Type B pancreatic cell (in vitro differentiated cells): Measurements from ENCODE around the gene ZNF292. TPM values are rescaled to one million over a fixed set of nuclear protein-coding genes. Genes with fewer than 3 reads are reported as not detected.

ENCODE experiments used
- DNase-seq: peaks from one replicate; pipeline ENCODE4 v3.0.0; 2021; ENCODE audit warnings: mixed read lengths; ENCODE audit not compliant: unreplicated experiment; ENCODE audit errors: extremely low spot score
- H3K27ac Mint-ChIP-seq: 2 replicates; pipeline ENCODE4 v1.8.0; 2021; ENCODE audit warnings: mild to moderate bottlenecking, mixed read lengths
- H3K27me3 Mint-ChIP-seq: 2 replicates; pipeline ENCODE4 v1.8.0; 2021; ENCODE audit warnings: mixed read lengths
- H3K36me3 Mint-ChIP-seq: 2 replicates; pipeline ENCODE4 v1.8.0; 2021; ENCODE audit warnings: mixed read lengths
- H3K4me1 Mint-ChIP-seq: one replicate; pipeline ENCODE4 v1.8.0; 2021; ENCODE audit warnings: mixed read lengths; ENCODE audit not compliant: unreplicated experiment
- H3K4me3 Mint-ChIP-seq: 2 replicates; pipeline ENCODE4 v1.8.0; 2021; ENCODE audit warnings: mild to moderate bottlenecking, mixed read lengths
- H3K9me3 Mint-ChIP-seq: 2 replicates; pipeline ENCODE4 v1.8.0; 2021; ENCODE audit warnings: mixed read lengths
- total RNA-seq: library from RNA; stranded (reverse); gene quantifications from 2 replicates; pipeline ENCODE4 v1.2.1, GENCODE V29; 2021; ENCODE audit warnings: low replicate concordance
- TF ChIP-seq, protein P1 (sequence below): fragments of 200-600 bp; sonication (generic); conservative IDR thresholded peaks from 2 replicates; pipeline ENCODE4 v1.5.0; 2021; ENCODE audit warnings: antibody characterized with exemption, mild to moderate bottlenecking

ZNF292 gene
- total RNA-seq, 1 donor from 2014 or later: 61.1 TPM

- peaks cover 45% of the 10 kb centered on the region for H3K4me1 Mint-ChIP-seq
- H3K9me3 Mint-ChIP-seq: no peaks in the 10 kb centered on the region
- H3K27me3 Mint-ChIP-seq: no peaks in the 10 kb centered on the region
- peak overlapping the region; percentile 41 for H3K27ac Mint-ChIP-seq
- peaks cover 5% of the 10 kb centered on the region for H3K36me3 Mint-ChIP-seq
- no peak overlapping the region for H3K4me3 Mint-ChIP-seq
- TF ChIP-seq, protein P1, sequence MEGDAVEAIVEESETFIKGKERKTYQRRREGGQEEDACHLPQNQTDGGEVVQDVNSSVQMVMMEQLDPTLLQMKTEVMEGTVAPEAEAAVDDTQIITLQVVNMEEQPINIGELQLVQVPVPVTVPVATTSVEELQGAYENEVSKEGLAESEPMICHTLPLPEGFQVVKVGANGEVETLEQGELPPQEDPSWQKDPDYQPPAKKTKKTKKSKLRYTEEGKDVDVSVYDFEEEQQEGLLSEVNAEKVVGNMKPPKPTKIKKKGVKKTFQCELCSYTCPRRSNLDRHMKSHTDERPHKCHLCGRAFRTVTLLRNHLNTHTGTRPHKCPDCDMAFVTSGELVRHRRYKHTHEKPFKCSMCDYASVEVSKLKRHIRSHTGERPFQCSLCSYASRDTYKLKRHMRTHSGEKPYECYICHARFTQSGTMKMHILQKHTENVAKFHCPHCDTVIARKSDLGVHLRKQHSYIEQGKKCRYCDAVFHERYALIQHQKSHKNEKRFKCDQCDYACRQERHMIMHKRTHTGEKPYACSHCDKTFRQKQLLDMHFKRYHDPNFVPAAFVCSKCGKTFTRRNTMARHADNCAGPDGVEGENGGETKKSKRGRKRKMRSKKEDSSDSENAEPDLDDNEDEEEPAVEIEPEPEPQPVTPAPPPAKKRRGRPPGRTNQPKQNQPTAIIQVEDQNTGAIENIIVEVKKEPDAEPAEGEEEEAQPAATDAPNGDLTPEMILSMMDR: no peak
- DNase-seq: no peak
These were observed 9.1 kb downstream of the ZNF292 start for GRCh38 chr6:87164506-87164905.

GRCh38 chr6:87165185-87165584 lies 9.8 kb downstream of the ZNF292 start:
- no peaks in the 10 kb centered on the region for H3K27me3 Mint-ChIP-seq
- H3K4me3 Mint-ChIP-seq: peak overlapping the region; percentile 19
- no peak for DNase-seq
- H3K9me3 Mint-ChIP-seq: no peaks in the 10 kb centered on the region
- peaks cover 41% of the 10 kb centered on the region for H3K4me1 Mint-ChIP-seq
- peaks cover 5% of the 10 kb centered on the region for H3K36me3 Mint-ChIP-seq
- TF ChIP-seq, protein P1: no peak
- peak overlapping the region; percentile 32 for H3K27ac Mint-ChIP-seq

GRCh38 chr6:87171938-87172633 lies 16.7 kb downstream of the ZNF292 start:
- H3K36me3 Mint-ChIP-seq: peaks cover 9% of the 10 kb centered on the region
- no peak overlapping the region for H3K4me3 Mint-ChIP-seq
- TF ChIP-seq, protein P1: no peak
- H3K27me3 Mint-ChIP-seq: no peaks in the 10 kb centered on the region
- H3K27ac Mint-ChIP-seq: no peak overlapping the region
- no peak for DNase-seq
- peaks cover 28% of the 10 kb centered on the region for H3K4me1 Mint-ChIP-seq
- H3K9me3 Mint-ChIP-seq: no peaks in the 10 kb centered on the region

DNA sequence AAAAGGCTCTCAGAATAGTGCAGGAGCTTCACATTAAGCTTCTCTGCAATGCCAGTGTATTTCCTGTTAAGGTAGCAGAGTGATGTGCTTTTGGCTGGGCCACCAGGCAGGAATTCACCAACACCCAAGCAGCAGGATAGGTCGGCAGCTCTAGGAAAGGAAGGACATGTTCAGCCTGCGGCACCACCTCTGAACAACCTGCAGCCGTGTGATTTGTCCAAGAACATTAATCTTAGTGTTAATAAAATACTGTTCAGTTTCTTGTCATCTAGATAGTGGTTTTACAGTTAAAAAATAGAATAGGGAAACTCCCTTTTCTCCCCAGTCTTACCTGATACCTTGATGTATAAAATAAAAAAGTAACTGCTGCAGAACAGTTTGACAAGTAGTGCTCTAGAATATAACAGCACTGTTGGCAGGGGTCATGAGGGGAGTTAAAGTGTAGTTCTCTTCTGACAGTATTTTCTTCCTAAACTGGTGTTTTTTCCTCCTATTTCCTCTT lies 18.8 kb downstream of the ZNF292 start:
- peak overlapping the region; percentile 71 for H3K27ac Mint-ChIP-seq

GRCh38 chr6:87176493-87176892 lies 21.1 kb downstream of the ZNF292 start:
- no peaks in the 10 kb centered on the region for H3K9me3 Mint-ChIP-seq
- H3K4me3 Mint-ChIP-seq: no peak overlapping the region
- no peak for DNase-seq
- no peaks in the 10 kb centered on the region for H3K27me3 Mint-ChIP-seq
- H3K27ac Mint-ChIP-seq: peak overlapping the region; percentile 17
- TF ChIP-seq, protein P1: no peak
- peaks cover 20% of the 10 kb centered on the region for H3K36me3 Mint-ChIP-seq
- H3K4me1 Mint-ChIP-seq: peaks cover 23% of the 10 kb centered on the region

More for the DNA sequence above, 18.8 kb downstream of the ZNF292 start:
- H3K9me3 Mint-ChIP-seq: no peaks in the 10 kb centered on the region
- TF ChIP-seq, protein P1: no peak
- peaks cover 28% of the 10 kb centered on the region for H3K4me1 Mint-ChIP-seq
- no peak overlapping the region for H3K4me3 Mint-ChIP-seq
- DNase-seq: no peak
- H3K27me3 Mint-ChIP-seq: no peaks in the 10 kb centered on the region
- peaks cover 20% of the 10 kb centered on the region for H3K36me3 Mint-ChIP-seq
